Left kidney (tissue), 2 donors: Measurements from ENCODE around the gene LFNG. TPM values are rescaled to one million over a fixed set of nuclear protein-coding genes. Genes with fewer than 3 reads are reported as not detected.

Experiments
- DNase-seq: peaks from one replicate; pipeline ENCODE4 v3.0.0-alpha.2; 2013
- polyA plus RNA-seq: library from polyadenylated mRNA; unstranded; fragments of 120-200 nt; gene quantifications from one replicate; pipeline ENCODE4 v1.2.1, GENCODE V29; 2013; ENCODE audit not compliant: insufficient read length

The LFNG gene
- polyA plus RNA-seq, 1 donor: 25.7 TPM

DNA sequence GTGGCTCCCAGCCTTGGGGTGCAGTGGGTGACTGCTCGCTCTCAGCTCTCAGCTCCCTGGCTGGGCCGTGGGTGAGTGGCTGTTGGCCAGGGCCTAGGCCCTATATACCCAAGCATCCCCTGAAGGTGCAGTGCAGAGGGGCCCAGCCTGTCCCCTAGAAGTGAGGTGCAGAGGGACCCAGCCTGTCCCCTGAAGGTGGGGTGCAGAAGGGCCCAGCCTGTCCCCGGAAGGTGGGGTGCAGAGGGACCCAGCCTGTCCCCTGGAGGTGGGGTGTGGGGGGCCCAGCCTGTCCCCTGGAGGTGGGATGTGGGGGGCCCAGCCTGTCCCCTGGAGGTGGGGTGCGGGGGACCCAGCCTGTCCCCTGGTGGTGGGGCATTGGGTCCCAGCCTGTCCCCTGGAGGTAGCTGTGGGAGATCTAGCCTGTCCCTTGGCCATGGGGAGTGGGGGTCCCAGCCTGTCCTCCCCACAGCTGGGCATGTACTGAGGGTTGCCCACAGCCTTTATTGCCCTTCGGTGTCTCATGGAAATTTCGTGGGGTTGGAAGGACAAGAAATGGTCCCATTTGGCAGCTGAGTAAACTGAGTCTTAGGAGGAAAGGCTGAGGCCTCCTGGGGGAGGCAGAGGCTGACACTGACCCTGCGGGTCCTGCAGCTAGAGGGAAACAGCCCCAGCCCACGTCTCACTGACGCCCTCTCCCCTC lies 17.5 kb upstream of the LFNG start:
- no peak for DNase-seq

DNA sequence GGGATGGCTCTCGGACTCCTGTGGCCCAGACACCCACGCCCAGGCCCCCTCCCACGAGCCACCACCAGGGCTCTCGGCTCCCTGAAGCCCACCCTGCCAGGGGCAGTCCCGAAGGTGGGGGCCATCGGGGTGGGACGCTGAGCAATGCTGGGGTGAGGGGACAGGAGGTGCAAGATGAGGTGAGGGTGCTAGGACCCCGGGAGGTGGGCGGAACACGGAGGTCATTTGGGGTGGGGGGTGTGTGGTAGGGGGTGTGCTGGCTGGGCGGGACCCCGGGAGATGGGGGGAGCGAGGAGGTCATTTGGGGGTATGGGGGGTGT lies 17.0 kb upstream of the LFNG start:
- no peak for DNase-seq

DNA sequence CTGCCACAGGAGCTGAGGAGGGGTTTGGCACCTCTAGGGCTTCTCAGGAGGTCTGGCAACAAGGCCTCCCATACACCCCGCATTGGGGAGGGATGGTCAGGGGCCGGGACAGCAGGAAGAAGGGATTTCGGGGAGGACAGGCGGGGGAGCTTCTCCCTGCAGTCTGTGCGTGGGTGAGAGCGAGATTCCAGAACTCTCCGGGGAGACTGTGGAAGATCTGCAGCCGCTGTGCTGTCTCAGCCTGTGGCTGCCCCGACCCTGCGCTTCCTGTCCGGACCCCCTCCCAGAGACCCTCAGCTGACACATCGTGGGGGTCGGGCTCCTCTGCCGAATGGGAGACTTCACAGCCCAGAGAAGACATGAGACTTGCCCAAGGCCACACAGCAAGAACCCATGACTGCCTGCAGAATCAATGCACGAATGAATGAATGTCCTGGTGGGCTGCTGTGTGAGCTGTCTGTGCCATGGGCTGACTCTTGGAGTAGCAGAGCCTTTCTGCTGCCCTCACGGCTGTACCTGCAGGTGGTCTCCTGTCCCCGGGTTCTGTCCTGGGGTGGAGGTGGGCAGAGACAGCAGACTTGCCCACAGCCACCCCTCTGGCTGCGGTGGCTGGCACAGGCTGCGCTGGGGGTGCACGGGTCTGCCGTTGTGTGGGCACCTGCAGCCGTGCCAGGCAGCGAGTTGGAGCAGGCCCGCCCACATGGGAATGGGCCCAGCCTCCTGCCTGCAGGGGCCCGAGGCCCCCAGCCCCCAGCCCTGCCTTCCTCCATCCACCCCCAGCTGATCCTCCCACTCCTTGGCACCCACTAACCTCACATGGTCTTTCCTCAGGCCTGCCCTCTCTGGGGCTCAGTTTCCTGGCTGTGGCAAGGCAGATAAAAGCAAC lies 16.3 kb upstream of the LFNG start:
- DNase-seq: no peak

DNA sequence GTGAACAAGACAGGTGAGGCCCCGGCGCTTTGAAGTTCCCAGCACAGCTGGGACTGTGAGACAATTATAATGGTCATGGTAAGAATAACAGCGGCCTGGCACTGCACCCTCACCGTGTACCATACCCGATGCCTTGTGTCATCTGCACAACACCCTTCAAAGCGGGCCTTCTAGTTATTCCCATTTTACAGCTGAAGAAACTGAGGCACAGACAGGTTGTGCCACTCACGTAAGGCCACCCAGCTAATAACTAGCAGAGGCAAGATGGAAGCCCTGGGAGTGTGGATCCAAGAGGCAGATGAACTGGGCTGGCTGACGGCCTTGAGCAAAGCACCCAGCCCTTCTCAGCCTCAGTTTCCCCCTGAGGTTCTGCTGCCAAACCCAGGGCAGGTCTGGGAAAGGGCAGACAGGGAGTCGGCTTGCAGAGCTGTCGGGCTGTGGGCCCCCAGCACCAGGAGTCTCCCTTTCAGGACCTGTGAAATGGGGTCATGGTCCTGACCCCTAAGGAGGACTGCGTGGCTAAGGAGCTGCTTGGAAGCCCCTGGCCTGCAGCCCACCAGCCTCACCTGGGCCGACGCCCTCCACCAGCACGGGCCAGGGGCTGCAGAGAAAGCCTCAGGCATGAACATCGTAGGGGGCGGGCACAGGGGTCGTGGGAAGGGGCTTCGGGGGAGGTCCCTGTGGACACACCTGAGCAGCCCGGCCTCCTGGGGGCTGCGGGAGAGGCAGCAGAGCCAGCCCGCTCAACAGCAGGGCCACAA lies 15.3 kb upstream of the LFNG start:
- no peak for DNase-seq

DNA sequence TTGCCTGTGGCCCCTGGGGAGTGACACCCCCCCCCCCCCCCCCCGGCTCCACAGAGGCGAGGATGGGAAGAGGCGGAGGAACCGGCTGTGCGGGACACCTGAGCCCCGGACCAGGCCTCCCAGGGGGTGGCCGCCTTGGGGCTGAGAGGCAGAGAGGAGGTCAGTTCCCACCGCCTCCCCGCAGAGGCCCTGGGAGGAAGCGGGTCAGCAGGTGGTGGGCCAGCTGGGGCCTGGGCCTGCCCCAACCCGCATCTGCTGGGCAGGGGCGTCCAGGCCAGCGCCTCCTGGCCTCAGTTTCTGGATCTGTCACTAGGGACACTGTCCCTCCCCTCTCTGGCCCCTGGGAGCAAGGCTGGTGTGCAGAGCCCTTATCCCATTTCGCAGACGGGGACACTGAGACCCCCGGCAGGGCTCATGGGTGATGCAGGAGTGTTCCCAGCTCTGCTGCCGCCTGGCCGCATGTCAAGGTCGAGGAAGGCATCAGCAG lies 14.6 kb upstream of the LFNG start:
- no peak for DNase-seq

DNA sequence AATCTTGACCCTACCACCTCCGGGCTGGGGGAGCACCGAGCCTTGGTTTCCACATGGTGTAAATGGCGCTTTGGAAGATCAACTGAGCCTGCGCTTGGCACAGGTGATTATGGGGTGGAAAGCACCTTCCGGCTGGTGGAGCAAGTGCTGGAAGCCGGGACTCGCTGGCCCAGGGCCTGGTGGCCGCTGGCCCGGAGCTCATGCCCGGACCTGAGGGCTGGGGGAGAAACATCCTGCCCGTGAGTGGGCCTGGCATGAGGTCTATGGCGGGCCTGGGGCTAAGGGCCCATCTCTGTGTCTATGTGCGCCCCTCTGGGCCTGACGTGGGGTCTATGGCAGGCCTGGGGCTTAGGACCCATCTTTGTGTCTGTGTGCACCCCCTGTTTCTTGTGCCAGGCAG lies 14.2 kb upstream of the LFNG start:
- no peak for DNase-seq

DNA sequence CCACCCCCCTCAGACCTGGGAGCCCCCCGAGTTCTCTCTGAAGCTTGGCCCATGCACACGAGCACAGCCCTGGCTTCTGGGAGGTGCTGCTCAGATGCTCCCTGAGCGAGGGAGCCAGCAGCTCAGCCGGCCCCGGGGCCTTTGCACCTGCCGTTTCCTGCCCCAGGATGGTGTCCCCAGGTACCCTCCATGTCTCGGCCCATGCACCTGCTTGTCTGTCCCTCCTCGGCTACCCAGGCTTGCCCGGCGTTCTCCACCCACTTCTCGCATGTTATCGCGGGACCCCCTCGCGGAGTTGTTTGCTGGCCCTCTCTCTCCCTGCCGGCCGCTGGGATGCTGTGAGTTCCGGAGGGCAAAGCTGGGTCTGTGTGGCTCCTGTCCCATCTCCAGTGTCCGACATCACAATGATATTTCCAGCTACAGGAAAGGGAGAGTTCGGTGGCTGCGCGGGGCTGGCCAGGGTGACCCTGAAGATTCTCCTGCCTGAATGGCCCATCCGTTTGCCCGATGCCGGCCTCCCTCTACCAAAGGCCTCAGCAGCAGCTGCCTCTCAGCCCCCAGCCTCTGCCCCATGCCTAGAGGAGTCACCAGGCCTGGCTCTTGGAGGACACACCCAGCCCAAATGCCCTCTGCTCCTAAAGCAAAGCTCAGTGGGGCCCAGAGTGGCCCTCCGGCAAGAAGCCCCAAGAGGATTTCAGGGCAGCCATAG lies 12.2 kb upstream of the LFNG start:
- DNase-seq: no peak

DNA sequence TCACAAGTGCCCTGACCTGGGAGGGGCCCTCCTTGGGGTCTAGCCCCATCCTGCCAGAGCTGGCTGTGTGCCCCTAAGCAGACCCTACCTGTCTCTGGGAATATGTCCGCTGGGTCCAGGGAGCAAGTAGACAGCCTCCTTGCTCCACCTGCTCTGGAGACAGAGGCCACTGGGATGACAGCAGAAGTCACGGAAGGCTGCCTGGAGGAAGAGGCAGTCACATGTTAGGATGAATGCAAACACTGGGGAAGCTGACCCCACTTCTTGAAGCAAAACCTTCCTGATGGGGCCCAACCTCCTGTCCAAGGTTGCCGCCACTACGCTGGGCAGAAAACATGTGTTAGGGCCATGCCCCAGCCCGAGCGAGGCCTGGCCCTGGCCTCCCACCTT lies 11.7 kb upstream of the LFNG start:
- DNase-seq: no peak

DNA sequence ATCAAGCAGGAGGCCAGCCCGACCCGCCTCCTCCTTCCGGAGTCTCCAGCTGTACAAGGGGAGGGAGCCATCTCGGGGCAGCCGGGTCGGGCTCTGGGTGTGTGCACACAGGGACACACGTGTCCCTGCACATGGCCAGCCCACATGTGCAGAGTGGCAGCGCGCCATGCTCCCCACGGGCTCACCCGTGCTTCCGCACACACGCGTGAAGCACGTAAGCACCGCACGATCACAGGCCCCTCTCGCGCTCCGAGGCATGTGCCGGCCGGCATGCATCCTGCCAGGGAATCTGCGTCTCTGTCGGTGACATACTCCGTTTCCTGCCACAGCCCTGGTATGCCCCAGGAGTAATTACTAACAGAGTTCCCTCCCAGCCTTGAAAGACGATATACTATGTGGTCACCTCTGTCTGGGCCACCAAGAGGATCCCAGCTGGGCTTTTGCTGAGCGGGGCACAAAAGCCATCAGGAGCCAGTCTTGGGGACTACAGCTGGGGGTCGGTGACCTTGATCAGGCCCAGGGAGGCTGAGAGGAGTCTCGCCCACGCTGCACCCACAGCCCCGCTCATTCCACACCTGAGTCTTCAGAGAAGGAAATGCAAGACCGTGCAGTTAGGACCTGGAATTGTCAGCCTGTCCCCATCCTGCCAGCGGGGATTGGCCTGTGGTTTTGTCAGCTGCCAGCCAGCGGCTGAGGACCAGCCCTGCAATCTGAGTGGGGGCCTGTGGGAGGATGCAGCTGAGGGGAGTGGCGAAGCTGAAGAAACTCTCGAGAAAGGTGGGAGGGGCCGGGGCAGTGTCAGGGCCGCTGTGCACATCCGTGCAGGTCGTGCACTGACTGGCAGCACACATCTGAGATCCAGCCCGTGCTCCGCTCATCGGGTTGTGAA lies 11.0 kb upstream of the LFNG start:
- no peak for DNase-seq

DNA sequence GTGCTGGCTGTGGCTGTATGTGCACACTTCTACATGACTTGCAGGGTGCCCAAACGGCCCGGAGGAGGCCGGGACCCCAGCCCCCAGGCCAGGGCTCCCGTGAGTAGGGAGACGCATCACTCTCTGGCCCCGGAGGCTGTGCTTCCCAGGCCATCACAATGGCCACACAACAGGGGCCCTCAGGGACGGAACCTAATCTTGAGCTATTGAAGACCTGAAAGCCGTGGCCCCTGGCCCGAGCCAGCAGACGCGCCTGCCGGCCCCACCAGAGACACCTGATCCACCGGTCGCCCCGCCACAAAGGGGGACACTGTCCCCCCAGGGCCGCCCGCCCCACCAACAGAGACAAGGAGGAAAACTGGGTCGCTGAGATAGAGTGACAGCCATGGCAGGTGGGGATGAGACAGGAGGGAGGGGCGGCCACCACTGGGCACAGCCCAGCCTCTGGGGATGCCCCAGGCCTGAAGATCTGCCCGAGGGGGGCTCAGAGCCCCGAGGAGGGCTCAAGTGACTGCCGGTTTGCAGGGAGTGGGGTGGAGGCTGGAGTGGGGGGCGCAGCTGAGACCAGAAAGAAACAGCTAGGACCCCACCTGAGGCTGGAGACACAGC lies 10.2 kb upstream of the LFNG start:
- no peak for DNase-seq

DNA sequence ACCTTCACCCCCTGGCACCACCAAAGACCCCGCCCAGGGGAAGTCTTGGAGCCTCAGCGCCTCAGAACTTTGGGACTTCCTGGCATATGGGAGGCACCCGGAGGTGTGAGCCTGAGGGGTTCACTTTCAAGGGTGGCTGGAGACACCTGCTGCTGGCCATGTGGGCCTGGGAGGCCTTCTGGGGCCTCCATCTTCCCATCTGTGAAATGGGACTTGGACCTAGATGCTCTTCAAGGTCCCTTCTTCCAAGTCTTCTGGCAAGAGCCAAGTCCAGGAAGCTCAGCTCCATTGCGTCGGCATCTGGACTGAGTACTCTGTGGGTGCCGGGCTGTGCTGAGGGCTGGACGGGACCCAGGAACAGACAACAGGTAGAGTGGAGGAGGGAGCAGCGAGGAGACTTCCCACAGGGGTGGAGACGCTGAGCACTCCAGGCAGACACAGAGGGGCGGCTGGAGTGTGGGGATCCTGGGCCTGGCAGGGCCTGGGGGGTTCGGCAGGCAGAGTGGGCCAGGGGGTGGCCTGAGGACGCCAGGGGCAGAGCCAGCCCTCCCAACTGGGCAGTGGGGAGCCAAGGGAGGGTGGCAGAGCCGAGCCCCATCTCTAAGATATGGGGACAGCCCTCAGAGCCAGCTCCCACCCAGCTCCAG lies 9.3 kb upstream of the LFNG start:
- no peak for DNase-seq

DNA sequence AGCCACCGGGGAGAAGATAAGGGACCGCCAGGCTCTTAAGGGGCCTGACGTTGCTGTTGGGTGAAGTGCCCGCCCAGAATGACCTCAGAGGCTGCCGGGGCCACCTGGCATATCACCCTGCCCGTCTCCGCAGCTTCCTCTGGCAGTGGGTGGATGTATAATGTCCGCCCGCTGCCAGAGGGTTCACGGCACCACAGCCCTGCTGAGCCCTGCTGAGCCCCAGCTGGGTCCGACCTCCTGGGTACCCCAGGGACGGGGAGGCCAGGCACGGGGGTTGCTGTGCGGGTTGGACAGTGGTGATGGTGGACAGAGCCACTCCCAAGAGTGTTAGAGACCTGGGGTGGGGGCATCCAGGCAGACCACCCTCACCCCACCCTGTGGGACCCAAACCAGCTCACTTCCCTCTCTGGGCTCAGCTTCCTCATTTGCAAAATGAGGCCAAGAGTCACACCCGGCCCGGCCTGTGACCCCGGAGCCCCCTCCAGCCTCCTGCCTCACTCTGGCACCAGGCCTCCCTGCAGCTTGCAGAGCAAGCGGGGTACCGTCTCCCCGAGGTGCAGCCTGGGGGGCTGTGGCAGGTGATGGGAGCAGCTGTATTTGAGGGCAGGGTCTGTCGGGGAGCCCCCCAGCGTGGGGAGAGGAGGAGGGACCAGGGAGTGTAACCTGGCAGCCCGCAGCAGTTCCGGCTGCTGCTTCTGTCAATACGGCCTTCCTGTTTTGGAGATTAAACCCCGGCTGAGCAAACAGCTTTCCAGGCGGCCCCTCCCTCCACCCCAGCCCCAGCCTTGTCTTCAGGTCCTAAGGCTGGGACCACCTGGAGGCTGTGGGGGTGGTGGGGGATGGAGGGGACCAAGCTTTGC lies 8.4 kb upstream of the LFNG start:
- no peak for DNase-seq

DNA sequence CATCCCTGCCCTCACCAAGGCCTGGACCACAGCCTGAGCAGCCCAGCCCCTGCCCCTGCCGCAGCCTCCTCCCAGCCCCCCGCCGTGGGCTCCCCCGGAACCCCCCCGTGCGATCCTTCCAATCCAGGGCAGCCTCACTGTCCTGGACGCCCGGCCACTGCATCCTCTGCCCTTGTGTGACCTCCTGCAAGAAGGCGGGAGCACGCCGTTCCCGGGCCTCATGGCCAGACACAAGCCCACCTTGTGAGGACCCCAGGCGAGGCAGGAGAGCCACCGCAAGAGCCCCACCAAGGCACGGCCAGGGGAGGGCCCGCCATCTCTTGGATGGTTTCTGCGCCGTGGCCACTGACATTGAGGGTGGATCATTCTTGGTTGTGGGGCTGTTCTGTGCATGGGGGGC lies 7.8 kb upstream of the LFNG start:
- DNase-seq: no peak

DNA sequence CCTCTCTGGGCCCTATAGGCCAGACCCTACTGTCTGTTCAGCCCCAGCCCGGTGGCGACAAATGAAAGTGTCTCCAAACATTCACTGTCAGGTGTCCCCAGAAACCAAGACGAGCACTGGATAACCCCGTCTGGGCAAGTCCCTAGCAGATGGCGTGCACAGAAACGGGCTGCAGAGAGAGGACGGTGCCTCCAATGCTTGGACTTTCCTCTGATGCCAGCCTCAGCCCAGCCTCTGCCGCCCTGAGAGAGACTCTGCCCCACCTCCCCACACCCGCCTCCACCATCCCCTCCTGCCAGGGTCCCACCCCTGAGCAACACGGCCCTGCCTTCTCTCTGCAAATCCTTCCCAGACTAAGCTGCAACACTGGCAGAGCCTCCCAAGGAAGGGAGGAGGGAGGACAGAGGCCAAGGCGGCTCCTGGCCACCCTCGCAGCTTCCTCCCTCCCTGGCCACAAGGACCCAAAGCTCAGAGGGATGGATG lies 7.4 kb upstream of the LFNG start:
- no peak for DNase-seq

DNA sequence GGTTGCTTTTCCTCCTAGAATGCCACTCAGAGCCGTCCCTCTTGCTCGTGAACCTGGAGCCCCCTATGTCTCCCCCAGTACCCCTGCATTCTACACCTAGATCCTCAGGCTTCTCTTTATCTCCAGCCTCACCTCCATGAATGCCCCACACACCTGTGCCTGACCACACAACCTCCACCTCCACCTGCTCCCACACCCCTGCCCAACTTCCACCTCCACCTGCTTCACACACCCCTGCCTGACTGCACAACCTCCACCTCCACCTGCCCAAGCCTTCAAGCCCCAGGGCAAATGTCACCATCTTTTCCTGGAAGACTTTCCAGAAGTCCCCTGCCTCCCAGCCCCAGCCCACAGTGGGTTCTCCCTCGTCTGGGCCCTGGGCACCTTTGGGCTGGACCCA lies 6.9 kb upstream of the LFNG start:
- no peak for DNase-seq

DNA sequence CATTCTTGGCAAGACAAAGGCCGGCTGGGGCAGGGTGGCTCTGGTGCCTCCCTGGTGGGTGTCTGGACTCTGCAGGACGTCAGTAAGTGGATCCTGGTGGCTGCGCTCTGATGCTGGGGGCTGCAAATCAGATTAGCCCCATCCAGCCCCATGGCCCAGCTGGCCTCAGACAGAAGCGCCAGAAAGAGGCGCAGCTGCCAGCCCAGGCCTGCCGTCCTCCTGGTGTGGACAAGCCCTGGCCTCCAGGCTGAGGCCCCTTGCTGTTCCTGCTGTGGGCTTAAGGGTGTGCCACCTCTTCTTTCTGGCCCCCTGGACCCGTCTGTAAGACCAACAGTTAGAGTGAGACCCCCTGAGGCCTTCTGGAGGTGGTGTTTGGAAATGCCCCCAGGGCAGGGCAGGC lies 5.9 kb upstream of the LFNG start:
- DNase-seq: no peak

DNA sequence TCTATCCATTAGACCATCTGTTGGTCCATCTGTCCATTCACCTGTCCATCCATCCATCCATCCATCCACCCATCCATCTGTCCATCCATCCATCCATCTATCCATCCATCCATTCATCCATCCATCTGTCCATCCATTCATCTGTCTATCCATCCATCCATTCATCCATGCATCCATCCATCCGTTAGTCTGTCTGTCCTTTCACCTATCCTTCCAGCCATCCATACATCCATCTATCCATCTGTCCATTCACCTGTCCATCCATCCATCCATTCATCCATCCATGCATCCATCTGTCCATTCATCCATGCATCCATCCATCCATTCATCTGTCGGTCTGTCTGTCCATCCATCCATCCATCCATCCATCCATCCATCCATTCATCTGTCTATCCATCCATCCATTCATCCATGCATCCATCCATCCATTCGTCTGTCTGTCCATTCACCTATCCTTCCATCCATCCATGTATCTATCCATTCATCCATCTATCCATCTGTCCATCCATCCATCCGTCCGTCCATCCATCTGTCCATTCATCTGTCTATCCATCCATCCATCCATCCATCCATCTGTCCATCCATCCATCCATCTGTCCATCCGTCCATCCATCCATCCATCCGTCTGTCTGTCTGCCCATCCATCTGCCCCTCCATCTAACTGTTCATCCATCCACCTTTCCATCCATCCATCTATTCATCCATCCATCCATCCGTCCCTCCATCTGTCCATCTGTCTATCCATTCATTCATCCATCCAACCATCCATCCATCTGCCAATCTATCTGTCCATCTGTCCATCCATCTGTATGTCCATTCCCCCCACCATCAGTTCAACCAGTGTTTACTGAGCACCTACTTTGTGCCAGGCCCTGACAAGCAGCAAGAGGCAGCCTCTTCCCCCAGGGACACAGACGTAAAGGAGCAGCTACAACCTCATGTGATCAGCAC lies 4.8 kb upstream of the LFNG start:
- DNase-seq: no peak
